ENCODE measurements around the gene WNT11.

Gene WNT11

GRCh38 chr11:76219243-76219642 lies 12.9 kb upstream of the WNT11 start:
- no peak for DNase-seq (ENCODE audit: low spot score)

- no peak for DNase-seq (ENCODE audit: low spot score)
These were observed 12.3 kb upstream of the WNT11 start for GRCh38 chr11:76218449-76219178.

GRCh38 chr11:76217653-76218160 lies 11.4 kb upstream of the WNT11 start:
- no peak for DNase-seq (ENCODE audit: low spot score)

GRCh38 chr11:76216536-76217325 lies 10.4 kb upstream of the WNT11 start:
- DNase-seq (ENCODE audit: low spot score), result no peak

- DNase-seq (ENCODE audit: low spot score), result no peak
These were observed 9.6 kb upstream of the WNT11 start for GRCh38 chr11:76215941-76216340.

GRCh38 chr11:76214968-76215548 lies 8.8 kb upstream of the WNT11 start:
- no peak for DNase-seq (ENCODE audit: low spot score)

GRCh38 chr11:76214186-76214585 lies 7.9 kb upstream of the WNT11 start:
- DNase-seq (ENCODE audit: low spot score), result no peak

- DNase-seq (ENCODE audit: low spot score), result no peak
These were observed 6.1 kb upstream of the WNT11 start for GRCh38 chr11:76212086-76213035.

GRCh38 chr11:76210931-76211851 lies 4.9 kb upstream of the WNT11 start:
- DNase-seq (ENCODE audit: low spot score), result no peak

- DNase-seq (ENCODE audit: low spot score), result no peak
These were observed 4.0 kb upstream of the WNT11 start for GRCh38 chr11:76209973-76210930.

- DNase-seq (ENCODE audit: low spot score), result no peak
These were observed 3.2 kb upstream of the WNT11 start for GRCh38 chr11:76209375-76209972.

GRCh38 chr11:76208438-76209374 lies 2.4 kb upstream of the WNT11 start:
- peak; percentile 73 for DNase-seq (ENCODE audit: low spot score)

GRCh38 chr11:76207642-76208401 lies 1.5 kb upstream of the WNT11 start:
- peak; percentile 74 for DNase-seq (ENCODE audit: low spot score)

- no peak for DNase-seq (ENCODE audit: low spot score)
These were observed 300 bp downstream of the WNT11 start for GRCh38 chr11:76206077-76206326.

GRCh38 chr11:76205252-76206076 lies 838 bp downstream of the WNT11 start:
- no peak for DNase-seq (ENCODE audit: low spot score)

GRCh38 chr11:76203937-76204336 lies 2.4 kb downstream of the WNT11 start:
- no peak for DNase-seq (ENCODE audit: low spot score)
